ENCODE data around the gene MKNK1. TPM values are rescaled to one million over a fixed set of nuclear protein-coding genes. Genes with fewer than 3 reads are reported as not detected.

The MKNK1 gene
- total and polyA plus RNA-seq, 2 of the 8 experiments (the other 6 are each of a cell fraction or from before 2014, with no cell fraction given), result 13.9 to 21.5 TPM

- TF ChIP-seq GTF2F1 (IDR thresholded peaks at IDR 0.05; ENCODE audit: borderline replicate concordance, low read depth, low read length), result no peak
- TF ChIP-seq CHD1 (IDR thresholded peaks at IDR 0.05; ENCODE audit: low read depth, low read length), result no peak
- no peak for TF ChIP-seq KDM5A (IDR thresholded peaks at IDR 0.05; ENCODE audit: low read length)
These were observed 9.0 kb upstream of the MKNK1 start (continued) for GRCh38 chr1:46612937-46613660.

Data from H1 (cell line).